HUES64 (cell line): ENCODE data around the gene CSF2.

Source experiments
- H3K27ac ChIP-seq: 2 replicates; pipeline ENCODE4 v1.7.0; 2013; ENCODE audit warnings: low read depth, low read length, inconsistent platforms
- H3K27me3 ChIP-seq: 2 replicates; pipeline ENCODE4 v1.6.1; 2013; ENCODE audit warnings: mild to moderate bottlenecking, low read length; ENCODE audit not compliant: insufficient read depth
- H3K36me3 ChIP-seq: 2 replicates; pipeline ENCODE4 v1.6.1; 2013; ENCODE audit warnings: mild to moderate bottlenecking, low read length; ENCODE audit not compliant: insufficient read depth
- H3K4me1 ChIP-seq: 2 replicates; pipeline ENCODE4 v1.6.1; 2013; ENCODE audit warnings: mild to moderate bottlenecking, low read length, moderate library complexity; ENCODE audit not compliant: insufficient read depth
- H3K4me3 ChIP-seq: 2 replicates; pipeline ENCODE4 v1.5.1; 2013; ENCODE audit warnings: mild to moderate bottlenecking, low read length, moderate library complexity
- H3K9ac ChIP-seq: 2 replicates; pipeline ENCODE4 v1.6.1; 2013; ENCODE audit warnings: mild to moderate bottlenecking, low read depth, low read length
- H3K9me3 ChIP-seq: 2 replicates; pipeline ENCODE4 v1.6.1; 2013; ENCODE audit warnings: low read depth, low read length; ENCODE audit not compliant: insufficient read depth
- whole genome bisulfite sequencing: fragments of 150-250, 120-280 bp; methylation state at CpG from one replicate; pipeline ENCODE4 v1.1.7; 2013; ENCODE audit warnings: missing lambda C conversion rate; 5-methylcytosine and 5-hydroxymethylcytosine counted together

Gene CSF2

DNA sequence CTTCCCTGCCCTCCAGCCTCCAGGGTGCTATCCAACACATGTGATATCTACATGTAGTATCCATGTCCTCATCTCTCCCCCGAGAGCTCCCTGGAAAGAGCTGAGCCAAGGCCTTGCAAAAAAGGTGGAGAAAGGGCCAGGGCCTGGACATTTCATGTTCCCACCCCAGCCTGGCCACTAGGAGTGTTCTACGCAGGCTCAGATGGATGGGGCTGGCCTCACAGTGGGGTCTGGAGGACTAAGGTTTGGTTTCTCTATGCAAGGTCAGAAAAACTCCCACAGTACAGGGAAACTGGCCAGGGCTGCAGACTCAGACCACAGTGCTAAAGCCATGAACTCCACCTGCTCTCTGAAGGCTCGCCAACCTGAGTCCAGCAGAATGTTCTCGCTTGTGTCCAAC is 1.5 kb upstream of the CSF2 start:
- no peak overlapping the region for H3K9ac ChIP-seq
- no peak overlapping the region for H3K27ac ChIP-seq
- H3K9me3 ChIP-seq: no peaks in the 10 kb centered on the region
- WGBS: 95% methylated on average over 4 of the region's 4 CpGs
- H3K36me3 ChIP-seq: no peaks in the 10 kb centered on the region
- H3K4me1 ChIP-seq: no peaks in the 10 kb centered on the region; the same call in 1 of the 2 replicates
- H3K27me3 ChIP-seq: no peaks in the 10 kb centered on the region
- no peak overlapping the region for H3K4me3 ChIP-seq

DNA sequence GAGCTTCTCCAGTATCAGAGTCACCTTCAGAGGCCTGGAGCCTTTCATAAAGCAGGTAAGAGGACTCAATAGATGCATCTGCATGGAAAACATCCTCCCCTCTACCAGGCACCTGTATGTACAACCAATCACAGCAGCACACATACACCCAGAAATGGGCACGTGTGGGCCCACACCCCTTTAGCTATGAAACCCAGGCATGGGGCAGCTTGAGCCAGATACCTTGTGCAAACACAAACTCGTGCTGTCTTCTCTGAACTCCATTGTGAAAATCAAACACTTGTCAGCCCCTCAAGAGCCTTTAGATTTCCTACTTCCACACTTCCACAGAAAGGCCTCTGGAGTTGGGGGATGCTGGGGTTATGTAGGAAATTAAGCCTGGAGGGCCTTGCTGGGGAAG is 1.1 kb upstream of the CSF2 start:
- 83% methylated on average over 2 of the region's 2 CpGs for WGBS
- no peaks in the 10 kb centered on the region; the same call in 1 of the 2 replicates for H3K4me1 ChIP-seq
- H3K36me3 ChIP-seq: no peaks in the 10 kb centered on the region
- no peaks in the 10 kb centered on the region for H3K27me3 ChIP-seq
- H3K27ac ChIP-seq: no peak overlapping the region
- H3K9me3 ChIP-seq: no peaks in the 10 kb centered on the region
- H3K4me3 ChIP-seq: no peak overlapping the region
- H3K9ac ChIP-seq: no peak overlapping the region

DNA sequence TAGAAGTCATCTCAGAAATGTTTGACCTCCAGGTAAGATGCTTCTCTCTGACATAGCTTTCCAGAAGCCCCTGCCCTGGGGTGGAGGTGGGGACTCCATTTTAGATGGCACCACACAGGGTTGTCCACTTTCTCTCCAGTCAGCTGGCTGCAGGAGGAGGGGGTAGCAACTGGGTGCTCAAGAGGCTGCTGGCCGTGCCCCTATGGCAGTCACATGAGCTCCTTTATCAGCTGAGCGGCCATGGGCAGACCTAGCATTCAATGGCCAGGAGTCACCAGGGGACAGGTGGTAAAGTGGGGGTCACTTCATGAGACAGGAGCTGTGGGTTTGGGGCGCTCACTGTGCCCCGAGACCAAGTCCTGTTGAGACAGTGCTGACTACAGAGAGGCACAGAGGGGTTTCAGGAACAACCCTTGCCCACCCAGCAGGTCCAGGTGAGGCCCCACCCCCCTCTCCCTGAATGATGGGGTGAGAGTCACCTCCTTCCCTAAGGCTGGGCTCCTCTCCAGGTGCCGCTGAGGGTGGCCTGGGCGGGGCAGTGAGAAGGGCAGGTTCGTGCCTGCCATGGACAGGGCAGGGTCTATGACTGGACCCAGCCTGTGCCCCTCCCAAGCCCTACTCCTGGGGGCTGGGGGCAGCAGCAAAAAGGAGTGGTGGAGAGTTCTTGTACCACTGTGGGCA is 642 bp downstream of the CSF2 start:
- Histone ChIP-seq H3K36me3 (no peaks in the 10 kb centered on the region), H3K9ac (no peak overlapping the region), H3K4me3 (no peak overlapping the region), H3K27ac (no peak overlapping the region), H3K9me3 (no peaks in the 10 kb centered on the region), H3K4me1 (no peaks in the 10 kb centered on the region; the same call in 1 of the 2 replicates), H3K27me3 (no peaks in the 10 kb centered on the region)
- 94% methylated on average over 7 of the region's 7 CpGs for WGBS

DNA sequence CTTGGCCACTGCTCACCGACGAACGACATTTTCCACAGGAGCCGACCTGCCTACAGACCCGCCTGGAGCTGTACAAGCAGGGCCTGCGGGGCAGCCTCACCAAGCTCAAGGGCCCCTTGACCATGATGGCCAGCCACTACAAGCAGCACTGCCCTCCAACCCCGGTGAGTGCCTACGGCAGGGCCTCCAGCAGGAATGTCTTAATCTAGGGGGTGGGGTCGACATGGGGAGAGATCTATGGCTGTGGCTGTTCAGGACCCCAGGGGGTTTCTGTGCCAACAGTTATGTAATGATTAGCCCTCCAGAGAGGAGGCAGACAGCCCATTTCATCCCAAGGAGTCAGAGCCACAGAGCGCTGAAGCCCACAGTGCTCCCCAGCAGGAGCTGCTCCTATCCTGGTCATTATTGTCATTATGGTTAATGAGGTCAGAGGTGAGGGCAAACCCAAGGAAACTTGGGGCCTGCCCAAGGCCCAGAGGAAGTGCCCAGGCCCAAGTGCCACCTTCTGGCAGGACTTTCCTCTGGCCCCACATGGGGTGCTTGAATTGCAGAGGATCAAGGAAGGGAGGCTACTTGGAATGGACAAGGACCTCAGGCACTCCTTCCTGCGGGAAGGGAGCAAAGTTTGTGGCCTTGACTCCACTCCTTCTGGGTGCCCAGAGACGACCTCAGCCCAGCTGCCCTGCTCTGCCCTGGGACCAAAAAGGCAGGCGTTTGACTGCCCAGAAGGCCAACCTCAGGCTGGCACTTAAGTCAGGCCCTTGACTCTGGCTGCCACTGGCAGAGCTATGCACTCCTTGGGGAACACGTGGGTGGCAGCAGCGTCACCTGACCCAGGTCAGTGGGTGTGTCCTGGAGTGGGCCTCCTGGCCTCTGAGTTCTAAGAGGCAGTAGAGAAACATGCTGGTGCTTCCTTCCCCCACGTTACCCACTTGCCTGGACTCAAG is 1.5 kb downstream of the CSF2 start:
- 84% methylated on average over 16 of the region's 16 CpGs for WGBS
- no peak overlapping the region for H3K4me3 ChIP-seq
- no peaks in the 10 kb centered on the region for H3K9me3 ChIP-seq
- no peaks in the 10 kb centered on the region; the same call in 1 of the 2 replicates for H3K4me1 ChIP-seq
- H3K27ac ChIP-seq: no peak overlapping the region
- no peaks in the 10 kb centered on the region for H3K27me3 ChIP-seq
- H3K36me3 ChIP-seq: no peaks in the 10 kb centered on the region
- no peak overlapping the region for H3K9ac ChIP-seq

- WGBS: 92% methylated on average over 2 of the region's 2 CpGs
- no peaks in the 10 kb centered on the region for H3K36me3 ChIP-seq
- H3K27me3 ChIP-seq: no peaks in the 10 kb centered on the region
Measured at GRCh38 chr5:132075719-132076077, 2.1 kb downstream of the CSF2 start.

DNA sequence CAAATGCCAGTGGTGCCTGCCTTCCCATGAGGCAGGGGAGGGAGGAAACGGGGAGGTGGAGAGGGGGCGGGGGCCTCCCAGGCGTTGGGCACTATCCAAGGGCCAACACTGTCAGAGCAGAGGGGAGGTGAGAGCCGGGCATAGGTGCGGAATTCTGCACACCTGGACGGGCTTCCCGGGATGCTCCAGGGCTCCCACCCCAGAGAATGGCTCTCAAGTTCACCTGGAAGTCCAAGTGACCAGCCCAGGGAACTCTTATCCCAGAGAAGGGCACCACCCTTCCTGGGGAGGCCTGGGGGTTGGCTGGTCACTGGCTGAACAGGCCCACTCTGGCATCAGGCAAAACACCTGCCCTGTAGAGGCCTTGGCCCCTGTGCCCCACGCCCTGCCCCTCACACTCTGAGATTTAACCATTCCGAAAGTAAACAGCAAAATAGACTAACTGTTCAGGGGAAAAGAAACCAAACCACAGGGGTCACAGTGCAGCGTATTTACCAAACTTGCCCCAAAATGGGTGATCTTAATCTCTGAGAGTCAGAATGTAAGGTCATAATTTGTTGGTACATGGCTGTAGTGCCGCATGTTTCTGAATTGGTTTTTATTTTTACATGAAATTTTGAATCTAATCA is 2.7 kb downstream of the CSF2 start:
- 94% methylated on average over 11 of the region's 11 CpGs for WGBS
- no peaks in the 10 kb centered on the region for H3K9me3 ChIP-seq
- H3K9ac ChIP-seq: no peak overlapping the region
- no peaks in the 10 kb centered on the region for H3K36me3 ChIP-seq
- no peak overlapping the region for H3K27ac ChIP-seq
- H3K27me3 ChIP-seq: no peaks in the 10 kb centered on the region
- H3K4me3 ChIP-seq: no peak overlapping the region
- no peaks in the 10 kb centered on the region; the same call in 1 of the 2 replicates for H3K4me1 ChIP-seq

More at GRCh38 chr5:132075719-132076077, 2.1 kb downstream of the CSF2 start:
- Histone ChIP-seq H3K27ac (no peak overlapping the region), H3K9me3 (no peaks in the 10 kb centered on the region), H3K4me1 (no peaks in the 10 kb centered on the region; the same call in 1 of the 2 replicates), H3K9ac (no peak overlapping the region), H3K4me3 (no peak overlapping the region)

GRCh38 chr5:132076983-132077382 is 3.4 kb downstream of the CSF2 start:
- H3K9me3 ChIP-seq: no peaks in the 10 kb centered on the region
- H3K36me3 ChIP-seq: no peaks in the 10 kb centered on the region
- no peak overlapping the region for H3K9ac ChIP-seq
- H3K4me1 ChIP-seq: no peaks in the 10 kb centered on the region; the same call in 1 of the 2 replicates
- 93% methylated on average over 8 of the region's 8 CpGs for WGBS
- H3K4me3 ChIP-seq: no peak overlapping the region
- H3K27ac ChIP-seq: no peak overlapping the region
- no peaks in the 10 kb centered on the region for H3K27me3 ChIP-seq

DNA sequence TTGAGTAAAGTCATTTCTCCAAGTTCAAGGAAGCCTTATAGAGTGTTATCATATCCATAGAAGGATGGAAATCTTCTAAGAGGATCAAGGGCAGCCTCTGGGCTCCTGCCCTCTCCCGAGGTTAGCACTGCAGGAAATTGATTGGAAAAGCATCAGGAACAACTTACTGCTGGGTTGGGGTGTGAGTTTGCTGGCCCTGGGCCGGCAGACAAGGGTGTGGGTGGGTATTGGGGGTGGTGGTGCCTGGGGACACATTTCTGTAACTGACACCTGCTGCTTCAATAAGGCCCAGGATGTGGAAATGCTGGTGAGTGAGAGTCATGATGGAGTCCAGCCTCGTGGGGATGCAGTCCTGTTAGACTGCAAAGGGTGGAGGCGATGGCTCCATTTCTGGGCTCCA is 5.5 kb downstream of the CSF2 start:
- no peaks in the 10 kb centered on the region; the same call in 1 of the 2 replicates for H3K4me1 ChIP-seq
- H3K9me3 ChIP-seq: no peaks in the 10 kb centered on the region
- H3K27ac ChIP-seq: no peak overlapping the region
- no peak overlapping the region for H3K4me3 ChIP-seq
- 88% methylated on average over 4 of the region's 4 CpGs for WGBS
- no peaks in the 10 kb centered on the region for H3K36me3 ChIP-seq
- H3K9ac ChIP-seq: no peak overlapping the region
- H3K27me3 ChIP-seq: no peaks in the 10 kb centered on the region

DNA sequence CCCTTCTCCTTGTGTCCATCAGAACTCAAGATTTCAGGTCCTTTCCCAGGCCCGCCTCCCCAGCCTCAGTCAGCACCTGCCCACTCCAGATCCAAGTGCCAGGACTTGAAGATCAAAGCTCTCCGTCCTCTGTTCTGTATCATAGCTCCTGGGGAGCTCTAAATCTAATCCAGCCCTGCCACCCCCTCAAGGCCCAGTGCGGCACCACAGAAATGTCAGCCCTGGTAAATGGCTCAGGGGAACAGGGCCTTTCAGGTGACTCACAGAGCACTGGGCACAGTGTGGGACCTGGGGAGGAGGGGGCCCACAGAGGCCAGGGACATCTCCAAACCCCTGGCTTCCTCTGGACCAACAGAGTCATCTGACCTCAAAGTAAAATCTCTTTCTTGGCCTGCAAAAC is 6.0 kb downstream of the CSF2 start:
- H3K9ac ChIP-seq: no peak overlapping the region
- H3K4me3 ChIP-seq: no peak overlapping the region
- whole genome bisulfite sequencing: 77% methylated on average over 3 of the region's 3 CpGs
- no peak overlapping the region for H3K27ac ChIP-seq
- no peaks in the 10 kb centered on the region; the same call in 1 of the 2 replicates for H3K4me1 ChIP-seq
- H3K27me3 ChIP-seq: no peaks in the 10 kb centered on the region
- H3K9me3 ChIP-seq: no peaks in the 10 kb centered on the region
- no peaks in the 10 kb centered on the region for H3K36me3 ChIP-seq

DNA sequence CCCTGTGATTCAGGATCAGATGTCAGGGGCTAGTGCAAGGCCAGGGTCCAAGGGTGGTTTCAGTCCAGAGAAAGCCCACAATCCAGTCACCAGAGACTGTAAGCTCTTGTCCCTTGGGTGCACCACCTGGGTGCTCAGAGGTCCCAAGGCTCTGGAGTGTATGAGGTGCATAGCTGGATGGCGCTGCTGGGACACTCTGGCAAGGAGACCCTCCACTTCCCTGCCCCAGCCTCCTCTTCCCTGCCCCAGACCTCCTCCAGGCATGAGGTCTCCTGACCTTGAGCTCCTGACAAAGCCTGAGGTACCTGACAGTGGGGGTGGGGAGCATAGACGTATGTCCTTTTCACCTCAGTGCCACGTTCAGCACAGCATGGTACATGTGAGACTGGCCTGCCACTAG is 7.0 kb downstream of the CSF2 start:
- no peaks in the 10 kb centered on the region for H3K4me1 ChIP-seq
- H3K9ac ChIP-seq: no peak overlapping the region
- whole genome bisulfite sequencing: 93% methylated on average over 3 of the region's 3 CpGs

GRCh38 chr5:132081458-132081857 is 7.9 kb downstream of the CSF2 start:
- Histone ChIP-seq H3K27me3 (no peaks in the 10 kb centered on the region), H3K4me3 (no peak overlapping the region), H3K27ac (no peak overlapping the region), H3K4me1 (no peaks in the 10 kb centered on the region), H3K9ac (no peak overlapping the region), H3K9me3 (no peaks in the 10 kb centered on the region), H3K36me3 (no peaks in the 10 kb centered on the region)
- 90% methylated on average over 3 of the region's 3 CpGs for WGBS

More for the DNA sequence above, 7.0 kb downstream of the CSF2 start:
- H3K27ac ChIP-seq: no peak overlapping the region
- H3K9me3 ChIP-seq: no peaks in the 10 kb centered on the region
- H3K27me3 ChIP-seq: no peaks in the 10 kb centered on the region
- H3K36me3 ChIP-seq: no peaks in the 10 kb centered on the region
- H3K4me3 ChIP-seq: no peak overlapping the region
